ENCODE results near the gene DCC.

The DCC gene

GRCh38 chr18:53080687-53081086, 740.7 kb downstream of the DCC start:
- DNase-seq (ENCODE audit: low read depth in 2 of 2), result no peak

- DNase-seq (ENCODE audit: low read depth in 2 of 2), result no peak
Observed at GRCh38 chr18:53093636-53094035, 753.6 kb downstream of the DCC start.

GRCh38 chr18:53101536-53102105, 761.6 kb downstream of the DCC start:
- DNase-seq (ENCODE audit: low read depth in 2 of 2), result no peak

- DNase-seq (ENCODE audit: low read depth in 2 of 2), result no peak
Observed at GRCh38 chr18:53114441-53114840, 774.4 kb downstream of the DCC start.

GRCh38 chr18:53115876-53116585, 776.0 kb downstream of the DCC start:
- no peak for DNase-seq (ENCODE audit: low read depth in 2 of 2)

- DNase-seq (ENCODE audit: low read depth in 2 of 2), result no peak
Observed at GRCh38 chr18:53117851-53118250, 777.9 kb downstream of the DCC start.

- DNase-seq (ENCODE audit: low read depth in 2 of 2), result no peak
Observed at GRCh38 chr18:53126210-53126609, 786.2 kb downstream of the DCC start.

- no peak for DNase-seq (ENCODE audit: low read depth in 2 of 2)
Observed at GRCh38 chr18:53131001-53131400, 791.0 kb downstream of the DCC start.

GRCh38 chr18:53134711-53135110, 794.7 kb downstream of the DCC start:
- DNase-seq (ENCODE audit: low read depth in 2 of 2), result no peak

- no peak for DNase-seq (ENCODE audit: low read depth in 2 of 2)
Observed at GRCh38 chr18:53135654-53136053, 795.7 kb downstream of the DCC start.

GRCh38 chr18:53139746-53140500, 799.9 kb downstream of the DCC start:
- no peak for DNase-seq (ENCODE audit: low read depth in 2 of 2)

- no peak for DNase-seq (ENCODE audit: low read depth in 2 of 2)
Observed at GRCh38 chr18:53142005-53142404, 802.0 kb downstream of the DCC start.

- no peak for DNase-seq (ENCODE audit: low read depth in 2 of 2)
Observed at GRCh38 chr18:53147472-53147871, 807.5 kb downstream of the DCC start.

GRCh38 chr18:53148123-53148522, 808.1 kb downstream of the DCC start:
- no peak for DNase-seq (ENCODE audit: low read depth in 2 of 2)

GRCh38 chr18:53152476-53152875, 812.5 kb downstream of the DCC start:
- no peak for DNase-seq (ENCODE audit: low read depth in 2 of 2)

GRCh38 chr18:53153281-53153680, 813.3 kb downstream of the DCC start:
- no peak for DNase-seq (ENCODE audit: low read depth in 2 of 2)

- no peak for DNase-seq (ENCODE audit: low read depth in 2 of 2)
Observed at GRCh38 chr18:53153800-53154199, 813.8 kb downstream of the DCC start.

- no peak for DNase-seq (ENCODE audit: low read depth in 2 of 2)
Observed at GRCh38 chr18:53165770-53166169, 825.8 kb downstream of the DCC start.

GRCh38 chr18:53169346-53169745, 829.3 kb downstream of the DCC start:
- no peak for DNase-seq (ENCODE audit: low read depth in 2 of 2)

- DNase-seq (ENCODE audit: low read depth in 2 of 2), result no peak
Observed at GRCh38 chr18:53191634-53192033, 851.6 kb downstream of the DCC start.

- DNase-seq (ENCODE audit: low read depth in 2 of 2), result no peak
Observed at GRCh38 chr18:53193870-53194269, 853.9 kb downstream of the DCC start.

- no peak for DNase-seq (ENCODE audit: low read depth in 2 of 2)
Observed at GRCh38 chr18:53219853-53220252, 879.9 kb downstream of the DCC start.

GRCh38 chr18:53224128-53224778, 884.3 kb downstream of the DCC start:
- no peak for DNase-seq (ENCODE audit: low read depth in 2 of 2)
